ENCODE data around the gene ITGA2B. TPM values are rescaled to one million over a fixed set of nuclear protein-coding genes. Genes with fewer than 3 reads are reported as not detected.
"Not testable (repeated sequence)": the region's sequence is repeated elsewhere in the genome, so short reads cannot be mapped to it uniquely, and the experiment has no call there.

The ITGA2B gene
- total RNA-seq, 1 experiment from 2014 or later: 0.29 TPM

- Histone ChIP-seq H3K4me3 (no peak overlapping the region), H3K27ac (no peak overlapping the region)
Observed at GRCh38 chr17:44348234-44348987, 41.0 kb downstream of the ITGA2B start.

GRCh38 chr17:44347206-44348055 is 42.0 kb downstream of the ITGA2B start:
- peaks cover 15% of the 10 kb centered on the region for H3K4me1 ChIP-seq (replicated peaks)
- not testable (repeated sequence) for H3K4me3 ChIP-seq; H3K27me3 ChIP-seq (replicated peaks); DNase-seq (ENCODE audit: low read depth in 1 of 2, low spot score in 2 of 2); H3K9me3 ChIP-seq (replicated peaks); H3K27ac ChIP-seq
- peaks cover 21% of the 10 kb centered on the region for H3K36me3 ChIP-seq

More at GRCh38 chr17:44348234-44348987, 41.0 kb downstream of the ITGA2B start:
- no peaks in the 10 kb centered on the region for H3K27me3 ChIP-seq (replicated peaks)
- H3K4me1 ChIP-seq (replicated peaks): peaks cover 15% of the 10 kb centered on the region
- DNase-seq (ENCODE audit: low read depth in 1 of 2, low spot score in 2 of 2): no peak
- peaks cover 30% of the 10 kb centered on the region for H3K36me3 ChIP-seq
- no peaks in the 10 kb centered on the region for H3K9me3 ChIP-seq (replicated peaks)

GRCh38 chr17:44346064-44346844 is 43.2 kb downstream of the ITGA2B start:
- no peak overlapping the region for H3K27ac ChIP-seq
- no peaks in the 10 kb centered on the region for H3K27me3 ChIP-seq (replicated peaks)
- H3K36me3 ChIP-seq: peaks cover 9% of the 10 kb centered on the region
- DNase-seq (ENCODE audit: low read depth in 1 of 2, low spot score in 2 of 2): no peak
- H3K4me1 ChIP-seq (replicated peaks): peaks cover 15% of the 10 kb centered on the region
- peak overlapping the region; percentile 60 for H3K4me3 ChIP-seq
- H3K9me3 ChIP-seq (replicated peaks): no peaks in the 10 kb centered on the region

GRCh38 chr17:44345454-44346026 is 43.9 kb downstream of the ITGA2B start:
- Histone ChIP-seq H3K27me3 (replicated peaks) (no peaks in the 10 kb centered on the region), H3K27ac (0 out of 2 replicates have a peak overlapping the region, but pooled peaks have one; percentile 4), H3K4me3 (peak overlapping the region; percentile 60), H3K4me1 (replicated peaks) (peaks cover 15% of the 10 kb centered on the region), H3K9me3 (replicated peaks) (no peaks in the 10 kb centered on the region), H3K36me3 (peaks cover 2% of the 10 kb centered on the region)
- peak; percentile 75 to 84 for DNase-seq (ENCODE audit: low read depth in 1 of 2, low spot score in 2 of 2)

- Histone ChIP-seq H3K9me3 (replicated peaks) (no peaks in the 10 kb centered on the region), H3K4me3 (peak within 1 kb of the TSS; percentile 60), H3K4me1 (replicated peaks) (peaks cover 15% of the 10 kb centered on the region), H3K36me3 (no peaks in the 10 kb centered on the region), H3K27ac (0 out of 2 replicates have a peak within 1 kb of the TSS, but pooled peaks have one; percentile 4), H3K27me3 (replicated peaks) (no peaks in the 10 kb centered on the region)
- peak; percentile 98 to 99 for DNase-seq (ENCODE audit: low read depth in 1 of 2, low spot score in 2 of 2)
Observed at GRCh38 chr17:44344939-44345453, 44.5 kb downstream of the ITGA2B start, which contains the start of gene GRN. Gene GRN, plus strand, starts transcription at chr17:44345302. Its CDS starts 3,863 bp downstream, at chr17:44349165.

- no peak for DNase-seq (ENCODE audit: low read depth in 1 of 2, low spot score in 2 of 2)
- Histone ChIP-seq H3K4me1 (replicated peaks) (peaks cover 15% of the 10 kb centered on the region), H3K36me3 (no peaks in the 10 kb centered on the region), H3K9me3 (replicated peaks) (no peaks in the 10 kb centered on the region), H3K27me3 (replicated peaks) (no peaks in the 10 kb centered on the region), H3K4me3 (no peak overlapping the region), H3K27ac (no peak overlapping the region)
Observed at GRCh38 chr17:44343510-44344209, 45.8 kb downstream of the ITGA2B start.

GRCh38 chr17:44340553-44340952 is 48.9 kb downstream of the ITGA2B start:
- H3K27me3 ChIP-seq (replicated peaks): peaks cover 11% of the 10 kb centered on the region
- not testable (repeated sequence) for H3K36me3 ChIP-seq; H3K4me3 ChIP-seq; H3K27ac ChIP-seq; H3K9me3 ChIP-seq (replicated peaks); H3K4me1 ChIP-seq (replicated peaks); DNase-seq (ENCODE audit: low read depth in 1 of 2, low spot score in 2 of 2)

- H3K27ac ChIP-seq: no peak overlapping the region
- H3K27me3 ChIP-seq (replicated peaks): peaks cover 16% of the 10 kb centered on the region
- H3K4me1 ChIP-seq (replicated peaks): no peaks in the 10 kb centered on the region
- H3K9me3 ChIP-seq (replicated peaks): no peaks in the 10 kb centered on the region
- DNase-seq (ENCODE audit: low read depth in 1 of 2, low spot score in 2 of 2): no peak
- no peaks in the 10 kb centered on the region for H3K36me3 ChIP-seq
- H3K4me3 ChIP-seq: no peak overlapping the region
Observed at GRCh38 chr17:44338702-44339101, 50.7 kb downstream of the ITGA2B start.

GRCh38 chr17:44335968-44336367 is 53.5 kb downstream of the ITGA2B start:
- Histone ChIP-seq H3K4me3 (no peak overlapping the region), H3K4me1 (replicated peaks) (no peaks in the 10 kb centered on the region), H3K36me3 (no peaks in the 10 kb centered on the region), H3K27me3 (replicated peaks) (peaks cover 16% of the 10 kb centered on the region), H3K27ac (no peak overlapping the region), H3K9me3 (replicated peaks) (no peaks in the 10 kb centered on the region)
- no peak for DNase-seq (ENCODE audit: low read depth in 1 of 2, low spot score in 2 of 2)

GRCh38 chr17:44335564-44335963 is 53.9 kb downstream of the ITGA2B start:
- DNase-seq (ENCODE audit: low read depth in 1 of 2, low spot score in 2 of 2): no peak
- Histone ChIP-seq H3K9me3 (replicated peaks) (no peaks in the 10 kb centered on the region), H3K4me1 (replicated peaks) (no peaks in the 10 kb centered on the region), H3K27ac (no peak overlapping the region), H3K36me3 (no peaks in the 10 kb centered on the region), H3K27me3 (replicated peaks) (peaks cover 16% of the 10 kb centered on the region), H3K4me3 (no peak overlapping the region)

GRCh38 chr17:44334727-44335126 is 54.7 kb downstream of the ITGA2B start:
- no peak for DNase-seq (ENCODE audit: low read depth in 1 of 2, low spot score in 2 of 2)
- peaks cover 16% of the 10 kb centered on the region for H3K27me3 ChIP-seq (replicated peaks)
- H3K36me3 ChIP-seq: no peaks in the 10 kb centered on the region
- H3K27ac ChIP-seq: no peak overlapping the region
- H3K9me3 ChIP-seq (replicated peaks): no peaks in the 10 kb centered on the region
- H3K4me1 ChIP-seq (replicated peaks): no peaks in the 10 kb centered on the region
- H3K4me3 ChIP-seq: no peak overlapping the region

- H3K27me3 ChIP-seq (replicated peaks): peaks cover 16% of the 10 kb centered on the region
- H3K4me3 ChIP-seq: no peak overlapping the region
- H3K27ac ChIP-seq: no peak overlapping the region
- H3K9me3 ChIP-seq (replicated peaks): no peaks in the 10 kb centered on the region
- H3K4me1 ChIP-seq (replicated peaks): no peaks in the 10 kb centered on the region
- no peaks in the 10 kb centered on the region for H3K36me3 ChIP-seq
- DNase-seq (ENCODE audit: low read depth in 1 of 2, low spot score in 2 of 2): no peak
Observed at GRCh38 chr17:44334315-44334714, 55.1 kb downstream of the ITGA2B start.
